Neural cell (in vitro differentiated cells): ENCODE results near the gene DENND2A. TPM values are rescaled to one million over a fixed set of nuclear protein-coding genes. Genes with fewer than 3 reads are reported as not detected.

ENCODE experiments used
- H2AFZ ChIP-seq: fragments of 200-600, 300-800 bp; sonication (generic), shearing (Covaris generic); 2 replicates; pipeline ENCODE4 v1.6.0; 2014; ENCODE audit warnings: low read depth, mild to moderate bottlenecking, antibody characterized with exemption, low read length, moderate library complexity
- H3F3A ChIP-seq: fragments of 200-600 bp; shearing (Covaris generic); 2 replicates; pipeline ENCODE4 v1.6.1; 2016; ENCODE audit warnings: mild to moderate bottlenecking, moderate library complexity, mixed read lengths, antibody characterized with exemption, low read length; ENCODE audit not compliant: insufficient read depth, poor library complexity, severe bottlenecking
- H3K27ac ChIP-seq: fragments of 200-600, 300-800 bp; sonication (generic), shearing (Covaris generic); 2 replicates; pipeline ENCODE4 v1.5.1; 2014; ENCODE audit warnings: mild to moderate bottlenecking, low read length, moderate library complexity
- H3K27me3 ChIP-seq: fragments of 300-800, 200-600 bp; sonication (generic), shearing (Covaris generic); 2 replicates; pipeline ENCODE4 v1.6.0; 2014; ENCODE audit warnings: mild to moderate bottlenecking, low read depth, low read length, moderate library complexity; ENCODE audit not compliant: insufficient read depth
- H3K36me3 ChIP-seq: fragments of 300-800, 200-600 bp; sonication (generic), shearing (Covaris generic); 2 replicates; pipeline ENCODE4 v1.5.1; 2014; ENCODE audit warnings: mild to moderate bottlenecking, antibody characterized with exemption, low read length, moderate library complexity; ENCODE audit not compliant: insufficient read depth
- H3K4me2 ChIP-seq: fragments of 300-800, 200-600 bp; sonication (generic), shearing (Covaris generic); 2 replicates; pipeline ENCODE4 v1.6.0; 2014; ENCODE audit warnings: mild to moderate bottlenecking, low read length
- H3K4me3 ChIP-seq: fragments of 300-800, 200-600 bp; sonication (generic), shearing (Covaris generic); 2 replicates; pipeline ENCODE4 v1.5.1; 2014; ENCODE audit warnings: mild to moderate bottlenecking, low read length, moderate library complexity
- H3K79me2 ChIP-seq: fragments of 200-600 bp; shearing (Covaris generic); replicated peaks from 2 replicates; pipeline ENCODE4 v1.6.0; 2014; ENCODE audit warnings: mild to moderate bottlenecking, low read length, moderate library complexity; ENCODE audit not compliant: insufficient read depth
- H3K9ac ChIP-seq: fragments of 300-800, 200-600 bp; sonication (generic), shearing (Covaris generic); 2 replicates; pipeline ENCODE4 v1.6.1; 2016; ENCODE audit warnings: mild to moderate bottlenecking, low read length, mixed read lengths
- H3K9me2 ChIP-seq: fragments of 200-600 bp; shearing (Covaris generic); 2 replicates; pipeline ENCODE4 v1.6.1; 2016; ENCODE audit warnings: mild to moderate bottlenecking, low read length, mixed read lengths; ENCODE audit not compliant: insufficient read depth
- H3K9me3 ChIP-seq: fragments of 200-600, 300-800 bp; sonication (generic), shearing (Covaris generic); 2 replicates; pipeline ENCODE4 v1.6.1; 2016; ENCODE audit warnings: mild to moderate bottlenecking, mixed run types, low read length, moderate library complexity, mixed read lengths
- H4K20me1 ChIP-seq: fragments of 200-600 bp; shearing (Covaris generic); 2 replicates; pipeline ENCODE4 v1.6.1; 2016; ENCODE audit warnings: mild to moderate bottlenecking, mixed run types; ENCODE audit not compliant: insufficient read depth
- EP300 ChIP-seq: fragments of 450-650 bp; conservative IDR thresholded peaks from 2 replicates; pipeline ENCODE4 v1.6.1; 2014; ENCODE audit warnings: antibody characterized with exemption, mild to moderate bottlenecking, moderate library complexity; ENCODE audit not compliant: poor library complexity, severe bottlenecking
- EZH2 ChIP-seq: fragments of 200-600, 300-800 bp; shearing (Covaris generic), sonication (generic); IDR thresholded peaks from 2 replicates; pipeline ENCODE4 v1.6.1; 2014; ENCODE audit warnings: antibody characterized with exemption, low read length, borderline replicate concordance, mild to moderate bottlenecking; ENCODE audit not compliant: insufficient read depth, poor library complexity, severe bottlenecking
- MXI1 ChIP-seq: fragments of 450-650 bp; conservative IDR thresholded peaks from 2 replicates; pipeline ENCODE4 v1.6.1; 2014; ENCODE audit warnings: antibody characterized with exemption, mild to moderate bottlenecking; ENCODE audit not compliant: poor library complexity, severe bottlenecking
- POLR2AphosphoS5 ChIP-seq: IDR thresholded peaks from 2 replicates; pipeline ENCODE4 v1.6.1; 2012
- RAD21 ChIP-seq: fragments of 450-650 bp; conservative IDR thresholded peaks from 2 replicates; pipeline ENCODE4 v1.6.1; 2014; ENCODE audit warnings: antibody characterized with exemption, mild to moderate bottlenecking, moderate library complexity
- REST ChIP-seq: IDR thresholded peaks from 2 replicates; pipeline ENCODE4 v1.6.1; 2012; ENCODE audit warnings: borderline replicate concordance
- SMC3 ChIP-seq: fragments of 450-650 bp; conservative IDR thresholded peaks from 2 replicates; pipeline ENCODE4 v1.6.1; 2014; ENCODE audit warnings: antibody characterized with exemption, mild to moderate bottlenecking, moderate library complexity; ENCODE audit not compliant: poor library complexity
- TAF1 ChIP-seq: IDR thresholded peaks from 2 replicates; pipeline ENCODE4 v1.6.1; 2012; ENCODE audit warnings: low read depth
- polyA plus RNA-seq: library from polyadenylated mRNA; depleted of rRNA; stranded (reverse); fragments of >200 nt; gene quantifications from 2 replicates; pipeline ENCODE4 v1.2.3, GENCODE V29; 2014
- TF ChIP-seq, protein P1 (sequence below): fragments of 450-650 bp; IDR thresholded peaks from 2 replicates; pipeline ENCODE4 v1.5.1; 2014; ENCODE audit warnings: antibody characterized with exemption, mild to moderate bottlenecking, moderate library complexity; ENCODE audit not compliant: poor library complexity, severe bottlenecking

DENND2A gene
- polyA plus RNA-seq, 1 donor from 2014 or later = 21.7 TPM

- Histone ChIP-seq H3K9me3 (no peaks in the 10 kb centered on the region), H3K9ac (no peak overlapping the region), H3K79me2 (no peaks in the 10 kb centered on the region), H2AFZ (no peak overlapping the region), H4K20me1 (no peaks in the 10 kb centered on the region), H3K27ac (no peak overlapping the region), H3K9me2 (no peaks in the 10 kb centered on the region), H3F3A (no peaks in the 10 kb centered on the region), H3K4me3 (no peak overlapping the region), H3K36me3 (no peaks in the 10 kb centered on the region), H3K4me2 (no peak overlapping the region), H3K27me3 (no peaks in the 10 kb centered on the region)
- TF ChIP-seq MXI1 = no peak
- TF ChIP-seq SMC3 = no peak
- no peak for TF ChIP-seq TAF1
- TF ChIP-seq, protein P1, sequence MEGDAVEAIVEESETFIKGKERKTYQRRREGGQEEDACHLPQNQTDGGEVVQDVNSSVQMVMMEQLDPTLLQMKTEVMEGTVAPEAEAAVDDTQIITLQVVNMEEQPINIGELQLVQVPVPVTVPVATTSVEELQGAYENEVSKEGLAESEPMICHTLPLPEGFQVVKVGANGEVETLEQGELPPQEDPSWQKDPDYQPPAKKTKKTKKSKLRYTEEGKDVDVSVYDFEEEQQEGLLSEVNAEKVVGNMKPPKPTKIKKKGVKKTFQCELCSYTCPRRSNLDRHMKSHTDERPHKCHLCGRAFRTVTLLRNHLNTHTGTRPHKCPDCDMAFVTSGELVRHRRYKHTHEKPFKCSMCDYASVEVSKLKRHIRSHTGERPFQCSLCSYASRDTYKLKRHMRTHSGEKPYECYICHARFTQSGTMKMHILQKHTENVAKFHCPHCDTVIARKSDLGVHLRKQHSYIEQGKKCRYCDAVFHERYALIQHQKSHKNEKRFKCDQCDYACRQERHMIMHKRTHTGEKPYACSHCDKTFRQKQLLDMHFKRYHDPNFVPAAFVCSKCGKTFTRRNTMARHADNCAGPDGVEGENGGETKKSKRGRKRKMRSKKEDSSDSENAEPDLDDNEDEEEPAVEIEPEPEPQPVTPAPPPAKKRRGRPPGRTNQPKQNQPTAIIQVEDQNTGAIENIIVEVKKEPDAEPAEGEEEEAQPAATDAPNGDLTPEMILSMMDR = no peak
- no peak for TF ChIP-seq RAD21
- no peak for TF ChIP-seq REST
- no peak for TF ChIP-seq EZH2
- no peak for TF ChIP-seq EP300
- no peak for TF ChIP-seq POLR2AphosphoS5
These were observed 14.0 kb upstream of the DENND2A start for GRCh38 chr7:140654661-140655060.

GRCh38 chr7:140654109-140654387 is 13.4 kb upstream of the DENND2A start:
- Histone ChIP-seq H3F3A (no peaks in the 10 kb centered on the region), H2AFZ (no peak overlapping the region), H3K9ac (no peak overlapping the region), H3K4me2 (no peak overlapping the region), H3K27me3 (no peaks in the 10 kb centered on the region), H3K4me3 (no peak overlapping the region), H3K36me3 (no peaks in the 10 kb centered on the region), H3K9me3 (no peaks in the 10 kb centered on the region), H3K79me2 (no peaks in the 10 kb centered on the region), H3K27ac (no peak overlapping the region), H4K20me1 (no peaks in the 10 kb centered on the region), H3K9me2 (no peaks in the 10 kb centered on the region)
- no peak for TF ChIP-seq REST
- no peak for TF ChIP-seq EP300
- no peak for TF ChIP-seq POLR2AphosphoS5
